Measurements from ENCODE around the gene EFCAB8.

Gene EFCAB8

DNA sequence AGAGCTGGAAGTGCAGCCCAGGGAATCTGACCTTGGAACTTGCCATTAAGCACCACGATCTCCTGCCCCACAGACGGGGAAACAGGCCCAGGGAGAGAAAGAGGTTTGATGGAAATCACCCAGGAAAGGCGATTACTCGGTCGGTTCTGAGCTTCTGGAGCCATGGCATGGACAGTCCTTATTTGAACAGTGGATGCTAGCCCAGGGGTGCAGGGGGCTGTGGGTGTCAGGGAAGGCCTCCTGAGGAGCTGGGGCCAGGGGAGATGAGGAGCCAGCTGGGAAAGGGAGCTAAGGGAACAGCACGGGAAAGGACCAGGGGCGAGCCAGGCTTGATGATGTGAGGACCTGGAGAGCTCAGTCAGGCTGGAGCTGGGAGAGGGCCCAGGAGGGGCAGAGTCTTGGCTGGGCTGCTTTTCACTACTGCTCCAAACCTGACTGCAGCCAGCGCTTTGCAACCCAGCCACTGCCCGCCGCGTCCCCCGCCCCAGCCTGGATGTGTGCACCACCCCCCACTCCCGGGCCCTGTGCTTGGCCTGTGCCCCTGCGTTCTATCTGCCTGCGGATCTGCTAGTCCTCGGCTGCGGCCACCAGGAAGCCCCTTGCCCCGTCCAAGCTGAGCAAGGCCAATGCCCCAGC lies 127.7 kb downstream of the EFCAB8 start:
- DNase-seq (ENCODE audit: low spot score), result no peak

GRCh38 chr20:32987044-32987825 lies 128.5 kb downstream of the EFCAB8 start:
- DNase-seq (ENCODE audit: low spot score), result no peak

GRCh38 chr20:32988008-32988407 lies 129.3 kb downstream of the EFCAB8 start:
- DNase-seq (ENCODE audit: low spot score), result no peak

- DNase-seq (ENCODE audit: low spot score), result no peak
Measured at GRCh38 chr20:32989507-32990283, 131.0 kb downstream of the EFCAB8 start.

- no peak for DNase-seq (ENCODE audit: low spot score)
Measured at GRCh38 chr20:32990426-32990825, 131.7 kb downstream of the EFCAB8 start.

DNA sequence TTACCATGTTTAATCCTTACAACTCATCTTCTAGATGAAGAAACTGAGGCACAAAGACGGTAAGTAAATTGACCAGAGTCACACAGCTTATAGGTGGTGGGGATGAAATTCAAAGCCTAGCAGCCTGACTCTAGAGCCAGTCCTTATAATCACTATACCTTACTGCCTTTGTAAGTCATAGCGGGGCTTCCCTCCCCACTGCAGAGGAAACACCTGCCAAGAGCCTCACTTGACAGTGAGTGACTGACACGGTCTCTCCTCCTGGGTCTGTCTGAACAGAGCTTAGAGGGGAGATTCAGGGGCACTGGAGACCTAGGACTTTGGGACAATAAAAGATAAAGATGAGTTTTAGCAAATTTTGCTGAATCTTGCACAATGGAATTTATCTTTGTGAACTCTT lies 132.7 kb downstream of the EFCAB8 start:
- DNase-seq (ENCODE audit: low spot score), result no peak

- DNase-seq (ENCODE audit: low spot score), result no peak
Measured at GRCh38 chr20:32991792-32992641, 133.3 kb downstream of the EFCAB8 start.

- no peak for DNase-seq (ENCODE audit: low spot score)
Measured at GRCh38 chr20:32993496-32994050, 134.8 kb downstream of the EFCAB8 start.

- no peak for DNase-seq (ENCODE audit: low spot score)
Measured at GRCh38 chr20:32995802-32996201, 137.1 kb downstream of the EFCAB8 start.

GRCh38 chr20:32997431-32997830 lies 138.7 kb downstream of the EFCAB8 start:
- DNase-seq (ENCODE audit: low spot score), result no peak

- DNase-seq (ENCODE audit: low spot score), result no peak
Measured at GRCh38 chr20:32999603-33000250, 141.0 kb downstream of the EFCAB8 start.

GRCh38 chr20:33000802-33001466 lies 142.2 kb downstream of the EFCAB8 start:
- DNase-seq (ENCODE audit: low spot score), result no peak

- DNase-seq (ENCODE audit: low spot score), result no peak
Measured at GRCh38 chr20:33002087-33002808, 143.5 kb downstream of the EFCAB8 start.

DNA sequence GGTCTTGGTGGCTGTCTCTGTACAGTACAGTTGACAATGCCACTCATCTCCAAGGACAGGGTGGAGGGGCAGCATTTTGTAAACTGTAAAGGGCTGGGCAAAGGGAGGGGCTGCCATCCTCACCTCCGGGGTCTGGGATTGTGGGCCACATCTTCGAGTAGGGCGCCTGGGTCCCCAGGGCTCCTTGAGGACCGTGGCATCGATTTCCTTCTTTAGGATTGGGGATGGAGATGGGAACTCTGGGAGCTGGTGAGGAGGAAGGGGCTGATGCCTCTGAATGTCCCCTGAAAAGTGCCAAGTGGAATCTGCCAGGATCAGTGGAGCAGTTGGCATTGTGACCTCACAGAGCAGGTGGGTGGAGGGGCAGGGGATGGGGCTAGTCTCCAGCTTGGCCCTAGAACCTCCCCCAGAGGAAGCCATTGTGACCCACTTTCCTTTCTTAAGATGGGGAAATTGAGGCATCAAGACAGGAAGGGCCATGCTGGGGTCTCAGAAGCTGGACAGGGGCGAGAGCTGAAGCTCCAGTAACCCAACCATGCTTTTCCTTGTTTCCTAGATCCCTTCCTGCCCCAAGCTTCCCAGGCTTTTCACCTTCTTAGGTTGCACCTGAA lies 145.5 kb downstream of the EFCAB8 start, which contains the start of gene SUN5:
TSS of gene SUN5 (minus strand) at position 293 of the 611 bp plus-strand sequence. CDS start at position 200, 93 bp downstream.
- no peak for DNase-seq (ENCODE audit: low spot score)

GRCh38 chr20:33005132-33005566 lies 146.4 kb downstream of the EFCAB8 start:
- no peak for DNase-seq (ENCODE audit: low spot score)

- no peak for DNase-seq (ENCODE audit: low spot score)
Measured at GRCh38 chr20:33005908-33006775, 147.4 kb downstream of the EFCAB8 start.

DNA sequence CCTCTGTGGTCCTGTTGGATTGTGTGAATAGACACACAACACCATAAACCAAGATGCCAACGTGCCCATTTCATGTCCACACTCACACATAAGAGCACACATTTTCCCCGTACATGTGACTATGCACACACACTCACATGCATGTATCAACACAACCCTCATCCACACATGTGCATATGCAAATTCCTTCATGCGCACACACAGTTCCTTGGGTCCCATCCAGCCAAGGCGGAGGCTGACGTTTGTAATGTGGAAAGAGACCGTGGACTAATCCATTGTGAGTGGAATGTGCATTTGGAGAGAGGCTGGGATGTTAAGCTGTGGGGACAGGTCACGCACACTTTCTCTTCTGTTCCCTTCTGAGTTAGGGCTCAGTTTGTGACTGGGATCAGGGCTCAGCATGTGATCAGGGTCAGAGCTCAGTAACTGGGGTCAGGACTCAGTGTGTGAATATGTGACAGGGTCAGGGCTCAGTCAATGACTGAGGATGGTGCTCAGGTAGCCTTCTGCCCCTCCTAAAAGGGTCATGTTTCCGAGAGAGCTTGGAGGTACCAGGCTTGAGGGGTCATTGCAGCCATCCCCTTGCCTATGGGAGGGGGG lies 148.2 kb downstream of the EFCAB8 start:
- no peak for DNase-seq (ENCODE audit: low spot score)
